ENCODE data around the gene CREBRF.

GRCh38 chr5:173033923-173034322 is 22.2 kb upstream of the CREBRF start:
- no peak for TF ChIP-seq CTCF (IDR thresholded peaks at IDR 0.05; ENCODE audit: low read length)
- no peak for TF ChIP-seq EZH2phosphoT487 (IDR thresholded peaks at IDR 0.05; ENCODE audit: low read length)

All from MM.1S (cell line).